HepG2 (cell line): ENCODE results near the gene NKAIN4. TPM values are rescaled to one million over a fixed set of nuclear protein-coding genes. Genes with fewer than 3 reads are reported as not detected.

Experiments used
- ATAC-seq: fragments of 200-7000 bp; cut with Tn5 transposase; 3 replicates; pipeline ENCODE4 v1.9.1; 2020; ENCODE audit warnings: mild to moderate bottlenecking, moderate library complexity
- BruUV-seq: library from RNA; stranded (reverse); fragments of 400-500 nt; replicated peaks from 2 replicates; lab custom pipeline; 2021; lab: Mats Ljungman, UMichigan
- CTCF ChIA-PET: fragments of 300-600 bp; formaldehyde crosslinking; extraction: SDS; loops from one replicate; lab custom pipeline; 2021; ENCODE audit warnings: low total read pairs, inconsistent platforms, low intra/inter-chr PET ratio; lab: Yijun Ruan, JAX
- POLR2A ChIA-PET: fragments of 350-600 bp; sonication (Branson Sonifier 250); formaldehyde crosslinking; loops from one replicate; lab custom pipeline; 2020; ENCODE audit warnings: antibody characterized with exemption, inconsistent platforms; lab: Yijun Ruan, JAX
- DNase-seq: peaks from one replicate; pipeline ENCODE4 v3.0.0-alpha.2; 2015; ENCODE audit warnings: low spot score
- FAIRE-seq: peaks from 3 replicates; lab custom pipeline; 2011; peaks lifted over from hg19 to GRCh38; lab: Jason Lieb, UNC
- H2AFZ ChIP-seq: one replicate; pipeline ENCODE4 v1.6.1; 2011; ENCODE audit warnings: low read length, inconsistent platforms
- H3K27ac ChIP-seq: fragments of 300-600 bp; 3 replicates; pipeline ENCODE4 v1.8.0; 2011; ENCODE audit warnings: mixed run types, mild to moderate bottlenecking, mixed read lengths, low read length, inconsistent platforms; ENCODE audit not compliant: insufficient read depth; ENCODE audit errors: extremely low read length
- H3K27me3 ChIP-seq, 2 experiments: fragments of 200-600 bp in 1 of 2; 2 replicates in 1 of 2; 3 replicates in 1 of 2; pipeline versions ENCODE4 v1.6.0 to v1.8.0; 2011; ENCODE audit warnings: low read length in 2 of 2, mild to moderate bottlenecking in 2 of 2, moderate library complexity in 2 of 2, inconsistent platforms in 1 of 2; ENCODE audit not compliant: insufficient read depth in 2 of 2, control insufficient read depth in 1 of 2
- H3K36me3 ChIP-seq, 2 experiments: fragments of 200-600 bp in 1 of 2; replicated peaks in 1 of 2; 2 replicates in 1 of 2; 3 replicates in 1 of 2; pipeline versions ENCODE4 v1.5.1 to v1.8.0; 2011; ENCODE audit warnings: low read length in 2 of 2, inconsistent platforms in 1 of 2; ENCODE audit not compliant: insufficient read depth in 2 of 2, control insufficient read depth in 1 of 2
- H3K4me1 ChIP-seq: 2 replicates; pipeline ENCODE4 v1.5.1; 2012; ENCODE audit warnings: low read length, inconsistent platforms; ENCODE audit not compliant: insufficient read depth
- H3K4me2 ChIP-seq: 2 replicates; pipeline ENCODE4 v1.6.0; 2011; ENCODE audit warnings: low read depth, low read length, inconsistent platforms
- H3K4me3 ChIP-seq, 3 experiments: fragments of 200-600 bp in 1 of 3; sonication (generic), shearing (Covaris generic) in 1 of 3; replicated peaks in 1 of 3; 2 replicates each; pipeline ENCODE4 v1.5.1; 2011 to 2016; ENCODE audit warnings: low read length in 3 of 3, inconsistent platforms in 2 of 3, low read depth in 2 of 3, mild to moderate bottlenecking in 2 of 3, control low read depth in 1 of 3, mixed read lengths in 1 of 3; ENCODE audit not compliant: insufficient read depth in 1 of 3
- H3K79me2 ChIP-seq: one replicate; pipeline ENCODE4 v1.6.1; 2011; ENCODE audit warnings: low read length, inconsistent platforms; ENCODE audit not compliant: insufficient read depth
- H3K9ac ChIP-seq: 2 replicates; pipeline ENCODE4 v1.6.0; 2011; ENCODE audit warnings: mild to moderate bottlenecking, low read depth, low read length, inconsistent platforms; ENCODE audit not compliant: insufficient read depth
- H3K9me3 ChIP-seq: 2 replicates; pipeline ENCODE4 v1.5.1; 2012; ENCODE audit warnings: mild to moderate bottlenecking, low read length
- H4K20me1 ChIP-seq: 2 replicates; pipeline ENCODE4 v1.6.0; 2011; ENCODE audit warnings: inconsistent platforms, mild to moderate bottlenecking, low read length, moderate library complexity; ENCODE audit not compliant: insufficient read depth
- DBP ChIP-seq: sonication (generic); formaldehyde crosslinking; IDR thresholded peaks from 2 replicates; pipeline ENCODE4 v1.4.0; 2020; ENCODE audit warnings: missing genetic modification reagents; ENCODE audit errors: not compliant biosample characterization
- FOSL1 ChIP-seq: sonication (generic); formaldehyde crosslinking; IDR thresholded peaks from 2 replicates; pipeline ENCODE4 v1.9.0; 2021; ENCODE audit warnings: missing genetic modification reagents, borderline replicate concordance
- FOXP4 ChIP-seq: sonication (generic); formaldehyde crosslinking; IDR thresholded peaks from 2 replicates; pipeline ENCODE4 v1.4.0; 2020; ENCODE audit warnings: missing genetic modification reagents
- IRF2 ChIP-seq: IDR thresholded peaks from 2 replicates; pipeline ENCODE4 v1.6.1; 2018; ENCODE audit warnings: missing genetic modification reagents, missing compliant biosample characterization
- MLLT10 ChIP-seq: sonication (generic); formaldehyde crosslinking; IDR thresholded peaks from 2 replicates; pipeline ENCODE4 v1.4.0; 2020; ENCODE audit warnings: missing genetic modification reagents
- MXI1 ChIP-seq: IDR thresholded peaks from 3 replicates; pipeline ENCODE4 v1.6.1; 2012; ENCODE audit warnings: low read depth, low read length, inconsistent platforms, borderline replicate concordance
- NFIC ChIP-seq: IDR thresholded peaks from 2 replicates; pipeline ENCODE4 v1.6.1; 2012; ENCODE audit warnings: mild to moderate bottlenecking, low read length, inconsistent platforms
- PRDM15 ChIP-seq: sonication (generic); formaldehyde crosslinking; IDR thresholded peaks from 2 replicates; pipeline ENCODE4 v1.4.0; 2020; ENCODE audit warnings: missing genetic modification reagents
- ZBTB38 ChIP-seq: sonication (generic); formaldehyde crosslinking; IDR thresholded peaks from 2 replicates; pipeline ENCODE4 v1.5.1; 2020; ENCODE audit warnings: mild to moderate bottlenecking, missing genetic modification reagents
- ZFP1 ChIP-seq: IDR thresholded peaks from 2 replicates; pipeline ENCODE4 v1.6.1; 2016
- ZNF10 ChIP-seq: sonication (generic); formaldehyde crosslinking; IDR thresholded peaks from 2 replicates; pipeline ENCODE4 v1.4.0; 2020; ENCODE audit warnings: mild to moderate bottlenecking, low read depth, missing genetic modification reagents, borderline replicate concordance
- ZNF230 ChIP-seq: sonication (generic); formaldehyde crosslinking; IDR thresholded peaks from 2 replicates; pipeline ENCODE4 v1.4.0; 2020; ENCODE audit warnings: mild to moderate bottlenecking, missing genetic modification reagents
- ZNF383 ChIP-seq: sonication (generic); formaldehyde crosslinking; IDR thresholded peaks from 2 replicates; pipeline ENCODE4 v1.4.0; 2020; ENCODE audit warnings: missing genetic modification reagents, mild to moderate bottlenecking, borderline replicate concordance
- ZNF510 ChIP-seq: sonication (generic); formaldehyde crosslinking; IDR thresholded peaks from 2 replicates; pipeline ENCODE4 v1.4.0; 2020; ENCODE audit warnings: low read depth, mild to moderate bottlenecking, missing genetic modification reagents
- ZNF598 ChIP-seq: sonication (generic); formaldehyde crosslinking; IDR thresholded peaks from 2 replicates; pipeline ENCODE4 v1.5.1; 2020; ENCODE audit warnings: mild to moderate bottlenecking, missing genetic modification reagents, borderline replicate concordance
- ZNF660 ChIP-seq: sonication (generic); formaldehyde crosslinking; IDR thresholded peaks from 2 replicates; pipeline ENCODE4 v1.5.1; 2020; ENCODE audit warnings: mild to moderate bottlenecking, low read depth, missing genetic modification reagents, borderline replicate concordance
- ZNF788 ChIP-seq: sonication (generic); formaldehyde crosslinking; IDR thresholded peaks from 2 replicates; pipeline ENCODE4 v1.5.0; 2020; ENCODE audit warnings: mild to moderate bottlenecking, missing genetic modification reagents, borderline replicate concordance
- WGBS: methylation state at CpG from one replicate; pipeline ENCODE4 v1.1.6; 2017; ENCODE audit warnings: low lambda C conversion rate; 5-methylcytosine and 5-hydroxymethylcytosine counted together
- in situ Hi-C: cut with HindIII; loops from 2 replicates; pipeline ENCODE4 v1.10.0; 2017; ENCODE audit warnings: low pct_unique_long_range_greater_than_20kb; ENCODE audit not compliant: extremely low pct_ligation_motif_present
- intact Hi-C: fragments of 100-400 bp; cut with micrococcal nuclease; formaldehyde crosslinking; loops from one replicate; pipeline ENCODE4 v1.10.0; 2022; ENCODE audit not compliant: unreplicated experiment
- polyA plus RNA-seq, 8 experiments: library from polyadenylated mRNA; depleted of rRNA in 3 of 8; stranded (reverse) in 7 of 8; unstranded in 1 of 8; fragments of >200 nt; fragmentation: Illumina TruSeq in 4 of 8; extraction: Trizol in 4 of 8; gene quantifications; 2 replicates each; pipeline versions ENCODE4 v1.2.1 to v1.2.3, GENCODE V29; 2011 to 2016; ENCODE audit warnings: low read depth in 4 of 8, missing spikeins in 1 of 8, mixed read lengths in 1 of 8; ENCODE audit not compliant: insufficient read depth in 1 of 8
- total RNA-seq, 5 experiments: library from RNA; depleted of rRNA; stranded (reverse); fragments of >200 nt; fragmentation: Illumina TruSeq; extraction: Trizol; gene quantifications; 2 replicates each; pipeline ENCODE4 v1.2.3, GENCODE V29; 2016; ENCODE audit warnings: low read depth in 1 of 5

The NKAIN4 gene
- total and polyA plus RNA-seq, 2 of the 13 experiments (the other 11 are each of a cell fraction or from before 2014, with no cell fraction given): not detected

GRCh38 chr20:63277466-63278272 is 23.4 kb upstream of the NKAIN4 start (continued):
- TF ChIP-seq PRDM15 (CRISPR knock-in tag): no peak
- TF ChIP-seq DBP (CRISPR knock-in tag): no peak
- no peak for TF ChIP-seq ZNF598 (CRISPR knock-in tag)

- intact Hi-C loops: no loop called here
- no peak for TF ChIP-seq ZNF230
- TF ChIP-seq ZNF10 (CRISPR knock-in tag): no peak
- TF ChIP-seq ZNF383: no peak
- TF ChIP-seq MXI1: no peak; the same call in 2 of the 3 replicates
- no peak for TF ChIP-seq FOXP4 (CRISPR knock-in tag)
- no peak for TF ChIP-seq ZFP1 (CRISPR knock-in tag)
- TF ChIP-seq ZNF788 (CRISPR knock-in tag): no peak
- no peak for TF ChIP-seq ZBTB38 (CRISPR knock-in tag)
- TF ChIP-seq ZNF660 (CRISPR knock-in tag): no peak
- TF ChIP-seq MLLT10 (CRISPR knock-in tag): no peak
- TF ChIP-seq IRF2: no peak
- no peak for TF ChIP-seq NFIC
- TF ChIP-seq ZNF510 (CRISPR knock-in tag): no peak
- no peak for TF ChIP-seq FOSL1 (CRISPR knock-in tag)
Measured at GRCh38 chr20:63276956-63277355, 22.7 kb upstream of the NKAIN4 start.

More at GRCh38 chr20:63276956-63277355, 22.7 kb upstream of the NKAIN4 start:
- Histone ChIP-seq H3K79me2 (peaks cover 41% of the 10 kb centered on the region), H3K27me3 (no peaks in the 10 kb centered on the region; a peak in 1 of 5 replicates), H3K4me3 (no peak overlapping the region), H3K4me1 (peaks cover 13% of the 10 kb centered on the region), H3K9ac (no peak overlapping the region), H3K36me3 (peaks cover 49 to 69% of the 10 kb centered on the region in 2 experiments), H3K4me2 (no peak overlapping the region), H2AFZ (no peak overlapping the region), H3K27ac (no peak overlapping the region), H4K20me1 (peaks cover 33% of the 10 kb centered on the region), H3K9me3 (no peaks in the 10 kb centered on the region)
- no TSS peak for BruUV-seq
- in situ Hi-C loops: no loop called here
- 95% methylated on average over 20 of the region's 20 CpGs for WGBS
- CTCF ChIA-PET: no interaction called here
- POLR2A ChIA-PET: no interaction called here
- ATAC-seq: no peak
- FAIRE-seq: no peak
- DNase-seq: no peak
